NCI-H226 (cell line): ENCODE data around the gene SVIL.
"Not testable (repeated sequence)": the region's sequence is repeated elsewhere in the genome, so short reads cannot be mapped to it uniquely, and the experiment has no call there.

Experiments
- DNase-seq: peaks from one replicate; pipeline ENCODE4 v3.0.0-alpha.2; 2015

The SVIL gene

GRCh38 chr10:29440981-29441380 is 193.8 kb downstream of the SVIL start:
- DNase-seq, result no peak

GRCh38 chr10:29439005-29439404 is 195.8 kb downstream of the SVIL start:
- not testable (repeated sequence) for DNase-seq

GRCh38 chr10:29438271-29438670 is 196.5 kb downstream of the SVIL start:
- no peak for DNase-seq

GRCh38 chr10:29437871-29438270 is 196.9 kb downstream of the SVIL start:
- DNase-seq, result no peak

GRCh38 chr10:29435809-29436501 is 198.8 kb downstream of the SVIL start:
- DNase-seq, result no peak

GRCh38 chr10:29434111-29434510 is 200.7 kb downstream of the SVIL start:
- no peak for DNase-seq

GRCh38 chr10:29431711-29432110 is 203.1 kb downstream of the SVIL start:
- DNase-seq, result no peak

- no peak for DNase-seq
Measured at GRCh38 chr10:29430101-29430500, 204.7 kb downstream of the SVIL start.

GRCh38 chr10:29428486-29428885 is 206.3 kb downstream of the SVIL start:
- DNase-seq, result no peak

- no peak for DNase-seq
Measured at GRCh38 chr10:29427667-29428066, 207.1 kb downstream of the SVIL start.

- no peak for DNase-seq
Measured at GRCh38 chr10:29426420-29426819, 208.4 kb downstream of the SVIL start.

- DNase-seq, result no peak
Measured at GRCh38 chr10:29424017-29424416, 210.8 kb downstream of the SVIL start.

- no peak for DNase-seq
Measured at GRCh38 chr10:29420744-29421143, 214.0 kb downstream of the SVIL start.

GRCh38 chr10:29417324-29417723 is 217.4 kb downstream of the SVIL start:
- DNase-seq, result no peak

- DNase-seq, result peak; percentile 13
Measured at GRCh38 chr10:29415876-29416275, 218.9 kb downstream of the SVIL start.

GRCh38 chr10:29414501-29414900 is 220.3 kb downstream of the SVIL start:
- DNase-seq, result no peak

- DNase-seq, result no peak
Measured at GRCh38 chr10:29412485-29412884, 222.3 kb downstream of the SVIL start.

GRCh38 chr10:29411666-29412315 is 223.0 kb downstream of the SVIL start:
- no peak for DNase-seq

GRCh38 chr10:29409241-29410054 is 225.3 kb downstream of the SVIL start:
- peak; percentile 47 for DNase-seq

- no peak for DNase-seq
Measured at GRCh38 chr10:29408847-29409240, 225.9 kb downstream of the SVIL start.
